Right hindlimb (tissue), 1 donor: ENCODE measurements around the gene DOCK10.

ENCODE experiments used
- DNase-seq: peaks from one replicate; pipeline ENCODE4 v3.0.0-alpha.2; 2018

Gene DOCK10

GRCh38 chr2:225009768-225010167 is 32.5 kb downstream of the DOCK10 start:
- DNase-seq = no peak

DNA sequence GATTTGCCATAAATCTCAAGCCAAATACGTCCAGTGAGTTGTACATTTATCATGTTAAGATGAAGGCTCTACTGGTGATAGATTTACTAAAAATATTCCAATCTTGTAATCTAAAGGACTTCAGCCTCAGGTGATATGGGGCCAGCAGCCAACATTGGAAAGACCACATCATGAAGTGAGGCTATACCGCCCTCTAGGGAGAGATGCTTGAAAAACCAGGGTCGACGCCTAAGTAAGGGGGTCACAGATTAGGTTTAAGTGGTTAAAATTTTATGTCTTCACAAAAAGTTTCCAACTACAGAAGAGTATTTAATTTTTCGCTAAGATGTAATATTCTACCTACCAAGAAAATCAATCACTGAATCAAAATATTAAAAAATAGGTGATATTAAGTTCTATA is 33.3 kb downstream of the DOCK10 start:
- DNase-seq = no peak

- DNase-seq = no peak
These were observed 34.0 kb downstream of the DOCK10 start for GRCh38 chr2:225008179-225008856.

DNA sequence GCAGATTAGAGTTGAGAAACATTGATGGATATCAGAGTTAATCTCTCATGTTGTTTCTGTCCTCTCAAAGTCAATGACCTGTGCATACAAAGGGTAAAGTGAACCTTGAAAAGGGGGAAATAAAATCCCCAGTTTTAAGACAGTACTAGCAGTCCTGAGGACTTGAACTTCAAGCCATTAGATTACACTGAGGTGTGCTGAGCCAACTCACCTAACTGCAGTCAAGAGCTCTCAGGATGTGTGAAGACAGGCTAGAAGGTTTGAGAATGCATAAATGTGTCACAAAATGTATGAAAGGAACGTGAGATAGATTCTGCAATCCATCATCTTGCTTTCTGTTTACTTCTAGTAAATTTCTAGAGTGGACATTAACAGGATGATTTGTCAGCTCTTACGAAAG is 35.5 kb downstream of the DOCK10 start:
- DNase-seq = no peak

GRCh38 chr2:225004597-225004996 is 37.7 kb downstream of the DOCK10 start:
- DNase-seq = no peak

- no peak for DNase-seq
These were observed 39.6 kb downstream of the DOCK10 start for GRCh38 chr2:225002656-225003045.

GRCh38 chr2:225002039-225002655 is 40.1 kb downstream of the DOCK10 start:
- peak; percentile 36 for DNase-seq

DNA sequence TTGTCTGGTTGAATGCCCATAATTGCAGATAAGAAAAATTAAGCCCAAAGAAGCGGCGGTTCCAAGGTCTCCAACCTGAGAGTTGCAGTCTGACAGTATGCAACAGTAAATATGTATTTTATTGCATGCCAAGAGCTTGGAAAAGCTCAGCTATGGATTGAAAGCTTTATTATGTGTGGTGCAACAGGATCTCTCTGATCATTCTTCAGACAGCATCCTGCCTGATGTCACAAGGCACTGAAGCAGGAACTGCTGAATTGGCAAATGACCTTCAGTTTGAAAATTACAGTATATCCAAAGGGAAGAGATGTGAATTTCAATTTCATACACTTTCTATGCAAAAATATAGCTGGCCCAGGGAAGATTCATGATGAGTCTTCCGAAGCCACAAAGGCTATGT is 42.5 kb downstream of the DOCK10 start:
- DNase-seq = no peak

DNA sequence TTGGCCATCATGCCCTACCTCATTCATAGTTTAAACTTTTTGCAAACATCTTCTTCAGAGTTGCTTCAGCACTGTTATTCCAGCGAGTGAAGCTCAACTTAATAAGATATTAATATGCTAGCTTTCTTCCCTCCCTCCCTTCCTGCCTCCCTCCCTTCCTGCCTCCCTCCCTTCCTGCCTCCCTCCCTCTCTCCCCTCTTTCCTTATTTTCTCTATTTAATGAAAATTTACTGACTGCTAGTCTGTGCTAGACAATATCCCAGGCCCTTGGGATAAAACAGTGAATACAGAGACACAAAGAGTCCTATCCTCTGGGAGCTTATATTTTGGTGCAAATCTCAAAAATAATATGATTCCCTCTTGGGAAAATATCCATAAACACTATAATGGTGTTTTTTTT is 42.9 kb downstream of the DOCK10 start:
- DNase-seq = no peak

DNA sequence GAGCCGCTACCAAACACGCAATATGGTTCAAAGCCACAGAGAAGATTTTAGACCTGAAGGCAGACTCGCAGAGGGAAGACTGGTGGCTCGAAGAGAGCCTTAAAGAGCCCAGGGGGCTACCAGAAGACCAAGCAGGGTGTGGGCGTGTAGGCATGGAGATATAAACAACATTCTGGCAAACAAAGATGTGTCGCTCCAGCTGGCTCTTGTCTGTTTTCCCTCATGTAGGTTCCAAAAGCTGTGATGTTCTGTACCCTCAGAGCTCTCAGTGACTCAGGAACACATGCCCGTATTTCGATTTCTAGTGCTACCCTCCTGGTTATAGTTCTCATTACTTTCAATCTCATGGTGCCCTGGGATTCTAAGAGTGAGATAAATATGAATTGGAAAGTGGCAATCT is 44.5 kb downstream of the DOCK10 start:
- DNase-seq = peak; percentile 59

- DNase-seq = no peak
These were observed 46.8 kb downstream of the DOCK10 start for GRCh38 chr2:224995419-224995818.

DNA sequence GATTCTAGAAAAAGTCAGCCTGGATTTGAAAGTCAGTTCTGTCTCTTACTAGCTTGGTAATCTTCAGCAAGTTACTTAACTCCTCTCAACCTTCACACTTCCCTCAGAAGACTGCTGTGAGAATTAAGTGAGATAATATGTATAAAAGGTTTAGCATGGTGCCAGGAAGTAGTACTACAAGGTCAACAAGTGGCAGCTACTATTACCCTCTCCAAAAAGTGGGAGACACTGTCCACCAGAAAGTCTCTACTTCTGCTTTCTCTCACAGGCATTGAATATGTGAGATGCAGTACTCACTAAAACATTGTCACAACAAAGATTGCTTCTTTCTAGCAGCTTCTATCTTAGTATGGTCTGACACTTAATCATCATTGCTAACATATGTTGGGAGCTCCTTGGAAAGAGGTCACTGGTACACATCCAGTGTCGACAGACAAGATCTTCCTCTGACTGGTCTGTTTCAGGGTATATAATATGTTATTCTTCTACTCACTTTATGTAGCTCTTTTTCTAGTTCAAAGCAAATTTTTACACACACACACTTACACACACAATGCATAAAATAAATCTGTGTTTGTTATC is 47.9 kb downstream of the DOCK10 start:
- no peak for DNase-seq

DNA sequence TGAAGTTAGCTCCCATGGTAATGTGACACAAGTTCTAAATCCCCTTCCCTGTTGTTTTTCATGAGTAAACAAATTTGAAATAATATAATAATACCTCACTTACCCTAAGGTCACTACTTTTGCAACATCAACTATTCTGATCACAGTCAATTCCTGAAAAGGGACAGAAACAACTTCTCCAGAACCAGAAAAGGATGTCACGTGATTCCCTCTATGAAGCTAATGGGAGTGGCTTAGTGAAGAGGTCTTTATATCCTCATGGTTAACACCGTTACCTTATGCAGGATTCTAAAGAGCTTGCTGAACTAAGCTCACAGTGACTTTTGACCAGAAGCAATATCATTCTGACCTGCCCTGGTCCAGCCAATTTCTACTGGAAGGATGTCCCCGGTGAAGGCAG is 51.6 kb downstream of the DOCK10 start:
- DNase-seq = no peak

GRCh38 chr2:224987733-224988132 is 54.5 kb downstream of the DOCK10 start:
- no peak for DNase-seq

DNA sequence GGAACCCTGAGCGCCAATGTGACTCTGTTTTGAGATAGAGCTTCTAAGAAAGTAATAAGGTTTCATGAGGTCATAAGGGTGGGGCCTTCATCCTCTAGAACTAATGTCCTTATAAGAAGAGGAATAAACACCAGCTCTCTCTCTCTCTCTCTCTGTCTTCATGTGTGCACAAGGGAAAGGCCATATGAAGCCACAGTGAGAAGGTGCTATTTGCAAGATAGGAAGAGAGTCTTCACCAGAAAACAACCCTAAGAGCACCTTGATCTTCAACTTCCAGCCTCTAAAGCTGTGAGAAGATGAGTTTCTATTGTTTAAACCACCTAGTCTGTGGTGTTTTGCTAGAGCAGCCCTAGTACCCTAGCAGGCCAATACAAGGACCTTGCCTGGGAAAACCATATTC is 55.8 kb downstream of the DOCK10 start:
- no peak for DNase-seq

- DNase-seq = no peak
These were observed 57.6 kb downstream of the DOCK10 start for GRCh38 chr2:224984637-224985036.

GRCh38 chr2:224983712-224984554 is 58.3 kb downstream of the DOCK10 start:
- peak; percentile 75 for DNase-seq

DNA sequence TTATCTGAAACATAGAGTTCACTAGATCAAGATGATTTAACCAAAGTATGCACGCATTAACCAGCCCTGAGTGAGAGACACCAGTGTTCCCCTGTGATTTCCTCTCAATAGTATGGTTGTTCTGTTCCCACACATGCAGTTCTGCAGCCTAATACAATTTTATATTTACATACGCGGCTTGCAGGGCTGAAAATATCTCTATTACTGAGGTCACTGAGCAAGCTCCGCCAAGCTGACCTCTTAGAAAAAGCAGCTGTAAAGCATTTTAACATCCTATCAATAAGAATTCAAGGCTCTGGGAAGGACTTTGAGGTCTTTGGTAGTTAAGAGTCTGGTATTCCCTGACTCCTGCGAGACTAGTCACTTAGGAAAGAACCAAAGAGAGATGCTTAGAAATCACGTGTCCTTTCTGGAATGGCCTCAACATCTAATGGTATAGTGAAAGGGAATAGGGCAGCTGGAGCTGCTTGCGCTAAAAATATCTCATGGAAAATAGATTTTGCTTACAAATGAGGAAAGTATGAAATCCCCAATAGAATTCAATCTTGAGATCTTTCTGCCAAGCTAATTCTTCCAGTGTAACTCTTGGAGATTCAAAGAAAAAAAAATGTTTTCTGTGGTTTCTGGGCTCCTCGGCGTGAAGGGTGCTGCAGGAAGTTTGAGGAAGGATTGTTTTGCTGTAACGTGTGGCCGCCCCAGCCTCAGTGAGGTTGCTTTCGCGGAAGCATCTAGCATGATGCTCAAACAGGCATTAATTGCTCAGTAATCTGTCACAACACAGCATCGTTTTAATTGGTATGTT is 59.2 kb downstream of the DOCK10 start:
- peak; percentile 77 for DNase-seq

GRCh38 chr2:224982226-224982625 is 60.0 kb downstream of the DOCK10 start:
- peak; percentile 76 for DNase-seq

- no peak for DNase-seq
These were observed 65.4 kb downstream of the DOCK10 start for GRCh38 chr2:224976629-224977525.

DNA sequence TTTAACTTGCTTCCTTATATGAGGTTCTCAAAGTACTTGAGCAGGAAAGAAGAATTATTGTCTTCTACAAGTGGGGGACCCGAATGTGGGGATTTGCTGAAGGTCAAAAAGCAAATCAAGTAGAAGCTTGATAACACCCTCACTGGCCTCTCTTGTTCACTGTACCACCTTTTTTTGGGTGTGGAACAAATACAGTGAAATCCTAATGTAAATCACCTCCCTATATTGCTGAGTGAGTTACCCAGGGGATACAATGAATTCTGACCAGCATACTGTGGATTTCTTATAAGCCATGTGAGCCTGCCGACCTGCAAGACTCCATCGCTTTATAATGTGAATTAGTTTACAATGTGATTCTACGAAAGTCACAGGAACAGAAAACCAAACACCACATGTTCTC is 66.5 kb downstream of the DOCK10 start:
- no peak for DNase-seq
